HUES6 (cell line): ENCODE data around the gene EMILIN2.

Experiments used
- H3K27ac ChIP-seq: 2 replicates; pipeline ENCODE4 v1.7.0; 2013; ENCODE audit warnings: low read depth, mild to moderate bottlenecking, low read length, inconsistent platforms
- H3K27me3 ChIP-seq: 2 replicates; pipeline ENCODE4 v1.6.1; 2013; ENCODE audit warnings: low read length; ENCODE audit not compliant: control insufficient read depth, insufficient read depth
- H3K36me3 ChIP-seq: 2 replicates; pipeline ENCODE4 v1.6.1; 2013; ENCODE audit warnings: low read length; ENCODE audit not compliant: control insufficient read depth, insufficient read depth
- H3K4me1 ChIP-seq: 2 replicates; pipeline ENCODE4 v1.6.1; 2013; ENCODE audit warnings: low read length; ENCODE audit not compliant: control insufficient read depth, insufficient read depth
- H3K4me3 ChIP-seq: 2 replicates; pipeline ENCODE4 v1.5.1; 2013; ENCODE audit warnings: low read depth, low read length
- H3K9ac ChIP-seq: one replicate; pipeline ENCODE4 v1.6.1; 2013; ENCODE audit warnings: mild to moderate bottlenecking, low read length
- H3K9me3 ChIP-seq: 2 replicates; pipeline ENCODE4 v1.6.1; 2013; ENCODE audit warnings: low read depth, low read length; ENCODE audit not compliant: control insufficient read depth, insufficient read depth

Gene EMILIN2

DNA sequence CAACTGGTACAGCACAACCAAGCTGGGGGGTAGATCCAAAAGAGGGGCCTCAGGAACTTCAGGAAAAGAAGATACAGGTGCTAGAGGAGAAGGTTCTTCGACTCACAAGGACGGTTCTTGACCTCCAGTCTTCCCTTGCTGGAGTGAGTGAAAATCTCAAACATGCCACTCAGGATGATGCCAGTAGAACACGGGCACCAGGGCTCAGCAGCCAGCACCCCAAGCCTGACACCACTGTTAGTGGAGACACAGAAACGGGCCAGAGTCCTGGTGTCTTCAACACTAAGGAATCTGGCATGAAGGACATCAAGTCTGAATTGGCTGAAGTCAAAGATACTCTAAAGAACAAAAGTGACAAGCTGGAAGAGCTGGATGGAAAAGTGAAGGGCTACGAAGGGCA, 43.8 kb downstream of the EMILIN2 start:
- H3K36me3 ChIP-seq = peaks cover 13% of the 10 kb centered on the region; the same call in 1 of the 2 replicates
- no peak overlapping the region for H3K27ac ChIP-seq
- H3K4me3 ChIP-seq = no peak overlapping the region
- peaks cover 11% of the 10 kb centered on the region; the same call in 1 of the 2 replicates for H3K4me1 ChIP-seq
- H3K9me3 ChIP-seq = peaks cover 6% of the 10 kb centered on the region
- no peak overlapping the region for H3K9ac ChIP-seq
- no peaks in the 10 kb centered on the region for H3K27me3 ChIP-seq

DNA sequence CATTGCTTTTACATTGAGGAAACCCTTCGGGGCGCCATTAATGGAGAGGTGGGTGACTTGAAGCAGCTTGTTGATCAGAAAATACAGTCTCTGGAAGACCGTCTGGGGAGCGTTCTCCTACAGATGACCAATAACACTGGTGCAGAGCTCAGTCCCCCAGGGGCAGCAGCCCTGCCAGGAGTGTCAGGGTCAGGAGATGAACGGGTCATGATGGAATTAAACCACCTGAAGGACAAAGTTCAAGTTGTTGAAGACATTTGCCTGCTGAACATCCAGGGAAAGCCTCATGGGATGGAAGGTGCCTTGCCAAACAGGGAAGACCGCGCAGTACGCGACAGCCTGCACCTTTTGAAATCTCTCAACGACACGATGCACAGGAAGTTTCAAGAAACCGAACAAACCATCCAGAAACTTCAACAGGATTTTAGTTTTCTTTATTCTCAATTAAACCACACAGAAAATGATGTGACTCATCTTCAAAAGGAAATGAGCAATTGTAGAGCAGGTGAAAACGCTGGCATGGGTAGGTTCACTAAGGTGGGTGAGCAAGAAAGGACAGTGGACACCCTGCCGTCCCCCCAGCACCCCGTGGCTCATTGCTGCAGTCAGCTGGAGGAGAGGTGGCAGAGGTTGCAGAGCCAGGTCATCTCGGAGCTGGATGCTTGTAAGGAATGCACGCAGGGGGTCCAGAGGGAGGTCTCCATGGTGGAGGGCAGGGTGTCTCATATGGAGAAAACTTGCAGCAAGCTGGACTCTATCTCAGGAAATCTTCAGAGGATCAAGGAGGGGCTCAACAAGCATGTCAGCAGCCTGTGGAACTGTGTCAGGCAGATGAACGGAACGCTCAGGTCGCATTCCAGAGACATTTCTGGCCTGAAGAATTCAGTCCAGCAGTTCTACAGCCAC, 45.0 kb downstream of the EMILIN2 start:
- no peak overlapping the region for H3K27ac ChIP-seq
- H3K9ac ChIP-seq = no peak overlapping the region
- peaks cover 13% of the 10 kb centered on the region; the same call in 1 of the 2 replicates for H3K36me3 ChIP-seq
- no peaks in the 10 kb centered on the region for H3K27me3 ChIP-seq
- peaks cover 6% of the 10 kb centered on the region for H3K9me3 ChIP-seq
- no peak overlapping the region for H3K4me3 ChIP-seq
- peaks cover 11% of the 10 kb centered on the region; the same call in 1 of the 2 replicates for H3K4me1 ChIP-seq

DNA sequence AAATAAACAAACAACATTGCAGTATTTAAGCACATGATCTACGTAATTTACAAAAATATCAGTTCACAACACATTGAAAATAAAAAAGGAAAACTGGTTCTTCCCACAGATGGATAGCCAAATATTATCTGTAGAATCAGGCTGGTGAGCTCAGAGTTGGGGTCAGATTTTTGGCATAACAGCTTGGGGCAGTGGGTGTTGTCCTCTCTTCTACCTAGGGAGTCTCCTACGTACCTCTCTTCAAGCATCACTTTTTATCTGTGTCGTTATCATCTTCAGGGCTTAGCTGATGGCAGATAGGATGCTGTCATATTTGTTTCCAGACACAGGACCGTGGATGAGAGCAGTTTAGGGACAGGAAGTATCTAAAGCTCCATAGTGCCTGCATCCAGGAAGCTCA, 46.2 kb downstream of the EMILIN2 start:
- Histone ChIP-seq H3K4me1 (peaks cover 14% of the 10 kb centered on the region; the same call in 1 of the 2 replicates), H3K36me3 (peaks cover 13% of the 10 kb centered on the region; the same call in 1 of the 2 replicates), H3K27ac (no peak overlapping the region), H3K9me3 (peaks cover 6% of the 10 kb centered on the region), H3K4me3 (no peak overlapping the region), H3K27me3 (no peaks in the 10 kb centered on the region), H3K9ac (no peak overlapping the region)

DNA sequence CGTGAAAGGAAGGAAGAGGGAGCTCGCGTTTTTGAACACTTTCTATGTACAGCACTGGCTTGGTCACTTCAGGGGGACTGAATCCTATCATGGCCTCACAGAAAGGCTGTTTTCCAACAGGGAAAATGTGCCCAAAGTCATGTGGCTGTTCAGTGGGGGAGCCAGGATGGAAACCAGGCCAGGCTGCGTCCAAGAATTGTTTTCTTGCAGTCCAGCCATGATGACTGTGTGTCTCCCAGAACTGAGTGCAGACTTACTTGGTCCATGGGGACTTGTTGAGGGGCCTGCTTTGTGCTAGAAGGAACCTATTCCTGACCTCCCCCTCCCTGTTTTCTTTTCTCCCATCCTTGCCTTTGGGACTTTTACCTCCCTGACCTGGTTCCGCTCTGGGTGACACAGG, 46.9 kb downstream of the EMILIN2 start:
- Histone ChIP-seq H3K4me3 (no peak overlapping the region), H3K27me3 (no peaks in the 10 kb centered on the region), H3K36me3 (peaks cover 13% of the 10 kb centered on the region; the same call in 1 of the 2 replicates), H3K4me1 (peaks cover 21% of the 10 kb centered on the region; the same call in 1 of the 2 replicates), H3K9ac (no peak overlapping the region), H3K9me3 (peaks cover 6% of the 10 kb centered on the region), H3K27ac (no peak overlapping the region)

DNA sequence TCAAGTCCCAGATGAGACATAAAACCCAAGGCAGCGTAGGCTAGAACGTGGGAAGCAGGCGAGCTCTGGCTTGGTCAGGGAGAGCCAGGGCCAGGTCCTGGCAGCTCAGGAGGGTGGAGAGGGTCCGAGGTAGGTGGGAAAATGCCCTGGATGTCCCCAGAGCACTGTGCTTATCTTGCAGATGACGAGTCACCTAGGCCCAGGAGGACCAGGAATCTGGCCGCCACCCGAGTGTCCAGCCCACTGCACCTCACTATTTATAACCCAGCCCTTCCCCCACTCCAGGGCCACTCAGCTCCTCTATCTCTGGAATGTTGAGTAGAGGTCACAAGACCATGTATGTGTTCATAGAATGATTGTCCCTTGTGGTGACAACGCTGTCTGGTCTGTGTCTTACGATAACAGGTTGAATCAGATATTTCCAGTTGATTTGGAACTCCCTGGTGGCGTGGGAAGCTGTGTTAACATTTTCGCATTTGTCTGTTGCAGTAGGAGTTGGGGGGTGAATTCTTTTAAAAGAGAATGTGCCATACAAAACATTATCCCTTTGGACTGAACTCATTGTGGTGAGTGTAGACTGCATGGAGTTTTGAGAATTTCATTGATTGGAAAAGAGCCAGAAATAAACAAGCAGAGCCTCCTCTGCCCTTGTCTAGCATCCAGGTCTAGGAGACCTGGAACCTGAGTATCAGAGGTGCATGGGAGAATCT, 47.5 kb downstream of the EMILIN2 start:
- Histone ChIP-seq H3K36me3 (peaks cover 13% of the 10 kb centered on the region; the same call in 1 of the 2 replicates), H3K9me3 (peaks cover 6% of the 10 kb centered on the region), H3K9ac (no peak overlapping the region), H3K4me1 (peaks cover 22% of the 10 kb centered on the region; the same call in 1 of the 2 replicates), H3K27ac (no peak overlapping the region), H3K27me3 (no peaks in the 10 kb centered on the region), H3K4me3 (no peak overlapping the region)

DNA sequence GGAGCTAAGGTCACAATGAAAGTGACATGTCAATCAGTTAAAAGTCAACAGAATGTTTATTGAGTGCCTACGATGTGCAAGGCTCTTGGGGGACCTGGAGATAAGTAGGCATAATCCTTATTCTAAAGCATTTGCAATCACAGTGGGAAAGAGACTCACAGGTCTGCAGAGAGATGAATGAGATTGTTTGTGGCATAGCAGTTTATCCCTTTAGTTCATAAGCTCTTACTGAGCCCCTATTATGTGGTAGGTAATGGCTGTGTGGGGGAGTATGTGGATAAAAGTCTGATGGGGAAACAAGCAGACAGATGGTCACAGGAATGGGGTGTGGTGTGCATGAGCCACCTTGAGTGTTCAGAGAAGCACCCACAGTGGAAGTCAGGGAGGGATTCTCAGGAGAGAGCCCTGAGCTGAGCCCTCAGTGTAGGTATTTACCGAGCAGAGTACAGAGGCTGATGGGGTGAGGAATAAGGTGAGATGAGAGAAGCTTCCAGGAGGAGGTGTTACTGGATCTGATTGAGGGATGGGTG, 48.1 kb downstream of the EMILIN2 start:
- no peaks in the 10 kb centered on the region for H3K27me3 ChIP-seq
- H3K27ac ChIP-seq = no peak overlapping the region
- no peak overlapping the region for H3K4me3 ChIP-seq
- H3K36me3 ChIP-seq = peaks cover 13% of the 10 kb centered on the region; the same call in 1 of the 2 replicates
- peaks cover 22% of the 10 kb centered on the region; the same call in 1 of the 2 replicates for H3K4me1 ChIP-seq
- H3K9ac ChIP-seq = no peak overlapping the region
- H3K9me3 ChIP-seq = peaks cover 6% of the 10 kb centered on the region

DNA sequence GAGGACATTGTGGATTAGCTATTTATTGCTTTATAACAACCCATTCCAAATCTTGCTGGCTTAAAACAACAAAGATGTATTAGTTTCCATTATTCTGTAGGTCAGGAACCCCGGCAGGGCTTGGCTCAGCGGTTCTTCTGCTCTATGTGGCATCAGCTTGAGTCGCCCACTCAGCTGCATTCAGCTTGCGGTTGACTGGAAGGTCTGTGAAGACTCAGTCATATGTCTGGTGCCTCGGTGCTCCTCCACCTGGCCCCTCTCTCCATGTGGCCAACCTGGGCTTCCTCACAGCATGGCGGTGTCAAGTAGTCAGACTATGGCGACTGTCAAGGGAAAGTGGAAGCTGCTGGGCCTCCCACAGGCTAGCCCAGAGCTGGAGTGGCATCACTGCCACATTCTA, 48.6 kb downstream of the EMILIN2 start:
- Histone ChIP-seq H3K4me1 (peaks cover 22% of the 10 kb centered on the region; the same call in 1 of the 2 replicates), H3K9me3 (peaks cover 6% of the 10 kb centered on the region), H3K4me3 (no peak overlapping the region), H3K9ac (no peak overlapping the region), H3K27me3 (no peaks in the 10 kb centered on the region), H3K36me3 (peaks cover 12% of the 10 kb centered on the region; the same call in 1 of the 2 replicates), H3K27ac (no peak overlapping the region)

DNA sequence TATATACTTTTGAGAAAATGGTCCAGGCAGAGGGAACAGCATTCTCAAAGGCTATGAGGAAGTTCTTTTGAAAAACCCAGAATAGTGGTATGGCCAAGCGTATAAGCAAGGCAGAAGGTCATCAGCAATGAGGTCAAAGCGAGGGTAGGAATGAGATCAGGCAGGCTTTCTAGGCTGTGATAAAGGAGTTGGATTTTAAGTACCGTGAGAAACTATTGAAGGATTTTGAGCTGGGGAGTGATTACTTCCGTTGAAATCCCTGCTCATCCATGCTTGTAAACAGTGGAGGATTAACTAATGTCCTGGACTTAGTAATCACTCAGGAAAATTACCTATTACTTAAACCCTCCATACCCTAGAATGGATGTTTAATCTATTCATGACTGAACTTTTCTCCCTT, 50.2 kb downstream of the EMILIN2 start:
- H3K9ac ChIP-seq = no peak overlapping the region
- H3K4me1 ChIP-seq = peaks cover 22% of the 10 kb centered on the region; the same call in 1 of the 2 replicates
- H3K36me3 ChIP-seq = no peaks in the 10 kb centered on the region
- H3K27me3 ChIP-seq = no peaks in the 10 kb centered on the region
- H3K9me3 ChIP-seq = peaks cover 6% of the 10 kb centered on the region
- H3K27ac ChIP-seq = no peak overlapping the region
- no peak overlapping the region for H3K4me3 ChIP-seq

DNA sequence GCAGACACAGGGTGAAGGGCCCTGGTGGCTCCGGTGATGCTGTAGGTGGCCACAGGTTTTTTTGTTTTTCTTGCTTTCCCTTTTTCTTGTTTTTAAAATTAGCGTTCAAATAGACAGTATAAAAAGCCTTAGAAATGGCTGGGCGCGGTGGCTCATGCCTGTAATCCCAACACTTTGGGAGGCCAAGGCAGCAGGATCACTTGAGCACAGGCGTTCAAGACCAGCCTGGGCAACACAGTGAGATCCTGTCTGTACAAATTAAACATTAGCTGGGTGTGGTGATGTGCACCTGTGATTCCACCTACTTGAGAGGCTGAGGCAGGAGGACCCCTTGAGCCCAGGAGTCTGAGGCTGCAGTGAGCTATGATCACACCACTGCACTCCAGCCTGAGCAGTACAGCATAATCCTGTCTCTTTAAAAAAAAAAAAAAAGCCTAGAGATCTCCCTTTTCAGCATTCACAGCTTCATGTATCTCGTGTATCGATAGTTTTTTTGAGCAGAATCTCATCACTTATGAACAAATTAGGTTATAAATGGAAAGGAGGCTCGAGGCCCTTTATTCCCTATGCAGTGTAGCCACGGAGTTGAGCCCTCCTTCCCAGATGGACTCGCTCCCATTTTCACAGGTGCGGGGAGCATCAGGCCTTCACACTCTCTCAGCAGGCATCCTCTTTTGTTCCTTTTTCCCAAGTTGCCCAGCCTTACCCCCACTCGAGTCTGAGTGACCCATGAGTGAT, 50.8 kb downstream of the EMILIN2 start:
- Histone ChIP-seq H3K36me3 (no peaks in the 10 kb centered on the region), H3K27ac (no peak overlapping the region), H3K4me3 (no peak overlapping the region), H3K9me3 (peaks cover 6% of the 10 kb centered on the region), H3K4me1 (peaks cover 22% of the 10 kb centered on the region; the same call in 1 of the 2 replicates), H3K9ac (no peak overlapping the region), H3K27me3 (no peaks in the 10 kb centered on the region)

DNA sequence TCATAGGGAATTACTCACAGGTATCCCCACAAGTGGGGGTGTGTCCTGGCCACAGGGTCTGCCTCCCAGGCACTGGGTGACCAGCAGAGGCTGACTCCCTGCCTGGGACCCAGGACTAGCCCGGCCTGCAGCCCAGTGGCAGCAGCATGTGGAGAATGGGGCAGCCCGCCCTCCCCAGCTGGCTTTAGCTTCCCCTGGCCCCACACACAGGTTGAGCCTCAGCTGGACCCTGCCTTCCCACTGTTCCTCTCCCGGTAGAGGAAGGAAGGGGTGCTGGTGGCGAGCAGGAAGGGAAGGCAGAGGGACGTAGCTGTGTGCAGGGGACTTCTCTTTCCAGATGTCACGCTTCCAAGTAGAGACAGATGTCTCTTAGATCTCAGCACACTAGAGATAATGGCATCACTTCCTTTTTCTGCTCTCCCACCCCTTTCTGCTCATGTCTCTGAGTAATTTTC, 51.4 kb downstream of the EMILIN2 start:
- Histone ChIP-seq H3K27ac (no peak overlapping the region), H3K4me3 (no peak overlapping the region), H3K9me3 (peaks cover 6% of the 10 kb centered on the region), H3K9ac (no peak overlapping the region), H3K4me1 (peaks cover 22% of the 10 kb centered on the region; the same call in 1 of the 2 replicates), H3K27me3 (no peaks in the 10 kb centered on the region), H3K36me3 (no peaks in the 10 kb centered on the region)
